ENCODE results near the gene GADL1.

DNA sequence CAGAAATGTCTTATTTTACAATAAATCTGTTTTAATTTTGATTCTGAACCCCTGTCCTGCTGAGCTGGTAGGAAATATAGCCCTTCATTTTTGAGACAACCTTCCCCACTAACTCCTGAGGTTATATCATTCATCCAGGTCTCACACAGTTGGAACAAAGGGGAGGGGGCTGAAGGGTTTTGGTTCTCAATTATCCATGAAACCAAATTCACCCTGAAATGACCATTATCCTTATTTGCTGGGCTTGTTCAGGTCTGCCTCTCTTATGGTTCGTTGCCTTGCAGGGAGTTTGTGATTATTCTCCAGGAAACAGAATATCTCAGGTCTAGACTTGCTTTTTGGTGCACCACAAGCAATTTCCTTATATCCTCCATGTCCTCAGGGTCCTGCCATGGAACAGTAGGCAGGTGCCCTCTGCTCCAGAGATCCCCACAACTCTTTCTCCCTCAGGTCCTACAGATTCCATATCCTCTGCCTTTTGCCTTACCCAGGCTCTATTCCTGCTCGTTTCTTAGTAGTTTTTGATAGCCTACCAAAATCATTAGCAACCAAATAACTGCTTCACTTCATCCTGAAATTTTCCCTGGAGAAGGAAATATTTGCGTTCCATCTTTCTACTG is 193.6 kb downstream of the GADL1 start:
- TF ChIP-seq EZH2phosphoT487 (IDR thresholded peaks at IDR 0.05; ENCODE audit: low read length): no peak
- TF ChIP-seq, protein P1, sequence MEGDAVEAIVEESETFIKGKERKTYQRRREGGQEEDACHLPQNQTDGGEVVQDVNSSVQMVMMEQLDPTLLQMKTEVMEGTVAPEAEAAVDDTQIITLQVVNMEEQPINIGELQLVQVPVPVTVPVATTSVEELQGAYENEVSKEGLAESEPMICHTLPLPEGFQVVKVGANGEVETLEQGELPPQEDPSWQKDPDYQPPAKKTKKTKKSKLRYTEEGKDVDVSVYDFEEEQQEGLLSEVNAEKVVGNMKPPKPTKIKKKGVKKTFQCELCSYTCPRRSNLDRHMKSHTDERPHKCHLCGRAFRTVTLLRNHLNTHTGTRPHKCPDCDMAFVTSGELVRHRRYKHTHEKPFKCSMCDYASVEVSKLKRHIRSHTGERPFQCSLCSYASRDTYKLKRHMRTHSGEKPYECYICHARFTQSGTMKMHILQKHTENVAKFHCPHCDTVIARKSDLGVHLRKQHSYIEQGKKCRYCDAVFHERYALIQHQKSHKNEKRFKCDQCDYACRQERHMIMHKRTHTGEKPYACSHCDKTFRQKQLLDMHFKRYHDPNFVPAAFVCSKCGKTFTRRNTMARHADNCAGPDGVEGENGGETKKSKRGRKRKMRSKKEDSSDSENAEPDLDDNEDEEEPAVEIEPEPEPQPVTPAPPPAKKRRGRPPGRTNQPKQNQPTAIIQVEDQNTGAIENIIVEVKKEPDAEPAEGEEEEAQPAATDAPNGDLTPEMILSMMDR (IDR thresholded peaks at IDR 0.05; ENCODE audit: low read length): no peak
